IMR-90 (cell line): ENCODE measurements around the gene EPO. TPM values are rescaled to one million over a fixed set of nuclear protein-coding genes. Genes with fewer than 3 reads are reported as not detected.

Source experiments
- ATAC-seq: fragments of 200-7000 bp; cut with Tn5 transposase; 2 replicates; pipeline ENCODE4 v1.9.1; 2020; ENCODE audit warnings: low read depth, mild to moderate bottlenecking, moderate library complexity
- BruUV-seq: library from RNA; stranded (reverse); fragments of 400-500 nt; replicated peaks from 2 replicates; lab custom pipeline; 2021; lab: Mats Ljungman, UMichigan
- CTCF ChIA-PET: fragments of 300-600 bp; formaldehyde crosslinking; extraction: SDS; loops from one replicate; lab custom pipeline; 2021; ENCODE audit warnings: antibody characterized with exemption; lab: Yijun Ruan, JAX
- POLR2A ChIA-PET: fragments of 300-600 bp; sonication (Branson Sonifier 250); formaldehyde crosslinking; loops from one replicate; lab custom pipeline; 2022; ENCODE audit warnings: antibody characterized with exemption; ENCODE audit not compliant: unreplicated experiment; lab: Charles Lee
- DNase-seq: peaks from one replicate; pipeline ENCODE4 v3.0.0; 2013
- H2AFZ ChIP-seq: replicated peaks from 2 replicates; pipeline ENCODE3; 2013; ENCODE audit warnings: low read length, mild to moderate bottlenecking; ENCODE audit not compliant: poor library complexity
- H2AK5ac ChIP-seq: 2 replicates; pipeline ENCODE4 v1.6.1; 2013; ENCODE audit warnings: low read depth, low read length, inconsistent platforms
- H2AK9ac ChIP-seq: replicated peaks from 2 replicates; pipeline ENCODE3; 2013; ENCODE audit warnings: mild to moderate bottlenecking, low read depth, low read length, moderate library complexity; ENCODE audit not compliant: poor library complexity
- H2BK120ac ChIP-seq: 2 replicates; pipeline ENCODE4 v1.6.1; 2013; ENCODE audit warnings: low read depth, low read length, inconsistent platforms
- H2BK15ac ChIP-seq: 3 replicates; pipeline ENCODE4 v1.6.1; 2013; ENCODE audit warnings: low read depth, low read length, inconsistent platforms
- H2BK20ac ChIP-seq: 2 replicates; pipeline ENCODE4 v1.6.1; 2013; ENCODE audit warnings: low read depth, mild to moderate bottlenecking, inconsistent platforms, low read length, moderate library complexity
- H2BK5ac ChIP-seq: 2 replicates; pipeline ENCODE4 v1.6.1; 2013; ENCODE audit warnings: mild to moderate bottlenecking, low read depth, low read length, inconsistent platforms; ENCODE audit not compliant: poor library complexity, severe bottlenecking
- H3K14ac ChIP-seq: replicated peaks from 2 replicates; pipeline ENCODE4 v1.6.1; 2013; ENCODE audit warnings: low read depth, low read length, inconsistent platforms
- H3K18ac ChIP-seq: 2 replicates; pipeline ENCODE4 v1.6.1; 2013; ENCODE audit warnings: low read depth, low read length, control low read depth
- H3K23ac ChIP-seq: 2 replicates; pipeline ENCODE4 v1.6.1; 2013; ENCODE audit warnings: low read depth, low read length, inconsistent platforms
- H3K27ac ChIP-seq: 2 replicates; pipeline ENCODE4 v1.5.1; 2013; ENCODE audit warnings: mild to moderate bottlenecking, control low read depth, low read length; ENCODE audit not compliant: insufficient read depth
- H3K27me3 ChIP-seq: 2 replicates; pipeline ENCODE4 v1.6.1; 2013; ENCODE audit warnings: low read length; ENCODE audit not compliant: control insufficient read depth, insufficient read depth
- H3K36me3 ChIP-seq: 2 replicates; pipeline ENCODE4 v1.6.1; 2013; ENCODE audit warnings: low read length, mixed read lengths; ENCODE audit not compliant: control insufficient read depth, insufficient read depth
- H3K4ac ChIP-seq: 2 replicates; pipeline ENCODE4 v1.6.1; 2013; ENCODE audit warnings: low read depth, low read length, inconsistent platforms
- H3K4me1 ChIP-seq: 2 replicates; pipeline ENCODE4 v1.6.1; 2013; ENCODE audit warnings: low read length, mixed read lengths; ENCODE audit not compliant: control insufficient read depth, insufficient read depth
- H3K4me2 ChIP-seq: 2 replicates; pipeline ENCODE4 v1.6.1; 2013; ENCODE audit warnings: low read depth, mild to moderate bottlenecking, control low read depth, low read length, moderate library complexity
- H3K4me3 ChIP-seq: 2 replicates; pipeline ENCODE4 v1.5.1; 2013; ENCODE audit warnings: low read depth, mild to moderate bottlenecking, control low read depth, low read length, moderate library complexity; ENCODE audit not compliant: insufficient read depth
- H3K56ac ChIP-seq: 2 replicates; pipeline ENCODE4 v1.6.1; 2013; ENCODE audit warnings: low read length, inconsistent platforms; ENCODE audit not compliant: insufficient read depth; ENCODE audit errors: extremely low read depth
- H3K79me1 ChIP-seq, 2 experiments: 2 replicates each; pipeline ENCODE4 v1.6.1; 2013; ENCODE audit warnings: low read length in 2 of 2, inconsistent platforms in 1 of 2, low read depth in 1 of 2
- H3K9ac ChIP-seq: 2 replicates; pipeline ENCODE4 v1.6.1; 2013; ENCODE audit warnings: low read depth, low read length, control low read depth
- H3K9me1 ChIP-seq: 2 replicates; pipeline ENCODE4 v1.6.1; 2013; ENCODE audit warnings: low read length, inconsistent platforms; ENCODE audit not compliant: insufficient read depth
- H3K9me3 ChIP-seq: 2 replicates; pipeline ENCODE4 v1.6.1; 2013; ENCODE audit warnings: low read length; ENCODE audit not compliant: control insufficient read depth, insufficient read depth
- H4K20me1 ChIP-seq: 2 replicates; pipeline ENCODE4 v1.6.1; 2013; ENCODE audit warnings: low read length, inconsistent platforms; ENCODE audit not compliant: insufficient read depth
- H4K5ac ChIP-seq: 2 replicates; pipeline ENCODE4 v1.6.1; 2013; ENCODE audit warnings: mild to moderate bottlenecking, low read depth, low read length, control low read depth
- H4K8ac ChIP-seq, 2 experiments: 2 replicates each; pipeline ENCODE4 v1.6.1; 2013; ENCODE audit warnings: low read depth in 2 of 2, low read length in 2 of 2, control low read depth in 1 of 2, inconsistent platforms in 1 of 2
- H4K91ac ChIP-seq: 2 replicates; pipeline ENCODE4 v1.6.1; 2013; ENCODE audit warnings: low read depth, low read length, inconsistent platforms; ENCODE audit not compliant: insufficient read depth
- FOS ChIP-seq: fragments of 150-350 bp; IDR thresholded peaks from 2 replicates; pipeline ENCODE4 v1.6.1; 2016; ENCODE audit warnings: low read depth, low read length
- MAFK ChIP-seq: IDR thresholded peaks from 2 replicates; pipeline ENCODE4 v1.6.1; 2012; ENCODE audit warnings: low read depth, low read length, improper control_type of control experiment
- NFE2L2 ChIP-seq: fragments of 150-350 bp; IDR thresholded peaks from 2 replicates; pipeline ENCODE4 v1.6.1; 2016; ENCODE audit warnings: low read depth, mild to moderate bottlenecking, low read length
- WGBS, 2 experiments: methylation state at CpG; one replicate each; pipeline versions ENCODE4 v1.1.5 to v1.1.7; 2013; ENCODE audit warnings: missing lambda C conversion rate in 2 of 2; ENCODE audit not compliant: insufficient read length in 1 of 2; ENCODE audit errors: extremely low coverage in 2 of 2; 5-methylcytosine and 5-hydroxymethylcytosine counted together
- dilution Hi-C: fragments of 300-500 bp; cut with HindIII; formaldehyde crosslinking; loops from one replicate; pipeline ENCODE4 v1.14.3; 2018; ENCODE audit warnings: low sequenced_read_pairs; ENCODE audit not compliant: unreplicated experiment
- in situ Hi-C: fragments of 300-500 bp; cut with MboI; formaldehyde crosslinking; loops from 3 replicates; pipeline ENCODE4 v1.14.3; 2019; ENCODE audit warnings: low sequenced_read_pairs, inconsistent platforms, mixed read lengths
- intact Hi-C: fragments of 100-400 bp; cut with micrococcal nuclease; formaldehyde crosslinking; loops from 2 replicates; pipeline ENCODE4 v1.10.0; 2022
- polyA plus RNA-seq, 3 experiments: library from polyadenylated mRNA; depleted of rRNA; stranded (reverse); fragments of >200 nt; gene quantifications; 2 replicates each; pipeline ENCODE4 v1.2.3, GENCODE V29; 2012; ENCODE audit warnings: low replicate concordance in 1 of 3
- total RNA-seq: library from RNA; depleted of rRNA; stranded (reverse); fragments of >200 nt; gene quantifications from 2 replicates; pipeline ENCODE4 v1.2.3, GENCODE V29; 2012
- TF ChIP-seq, protein P1 (sequence below): conservative IDR thresholded peaks from 2 replicates; pipeline ENCODE4 v1.5.1; 2012; ENCODE audit warnings: mild to moderate bottlenecking, low read depth, low read length, improper control_type of control experiment

EPO gene
- total and polyA plus RNA-seq, 2 of the 4 experiments (the other 2 are of a cell fraction), result not detected

DNA sequence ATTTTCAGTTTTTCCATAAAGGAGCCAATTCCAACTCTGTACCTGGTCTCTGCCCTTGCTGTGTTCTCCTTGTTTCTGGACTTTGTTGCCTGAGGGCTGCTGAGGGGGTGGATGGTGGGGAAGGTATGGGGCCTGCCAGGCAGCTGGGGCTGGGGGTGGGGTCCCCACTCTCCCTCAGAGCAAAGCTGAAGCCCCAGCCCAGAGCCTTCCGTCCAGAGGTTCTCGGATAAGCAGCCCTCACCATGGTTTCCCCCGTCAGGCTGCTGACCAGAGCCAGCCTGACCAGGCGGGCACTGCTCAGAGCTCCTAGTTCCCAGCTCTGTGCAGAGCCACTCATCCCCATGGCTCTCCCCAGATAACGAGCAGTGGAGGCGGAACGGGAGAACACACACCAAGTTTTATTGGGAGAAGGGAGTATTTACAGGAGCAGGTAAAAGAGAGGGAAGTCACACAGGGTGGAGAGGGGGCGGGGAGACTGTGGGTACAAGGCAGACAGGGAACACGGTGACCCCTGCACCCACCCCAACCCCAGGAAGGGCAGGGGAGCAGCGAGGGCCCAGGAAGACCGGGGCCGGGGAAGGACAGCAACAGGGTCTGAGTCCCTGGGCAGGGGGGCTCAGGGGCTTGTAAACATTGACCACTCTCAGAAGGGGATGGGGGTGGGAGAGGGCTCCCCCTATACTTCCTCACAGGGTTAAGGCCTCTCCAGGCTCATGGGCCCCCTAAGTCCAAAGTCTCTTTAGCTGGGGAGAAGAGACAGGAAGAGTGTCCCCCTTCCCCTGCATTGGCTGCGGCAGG lies 40.9 kb upstream of the EPO start:
- H3K79me1 ChIP-seq, result peaks cover 13 to 52% of the 10 kb centered on the region in 2 experiments
- WGBS, 2 experiments, result 100% methylated on average over 3 of the region's 13 CpGs; no CpG with 5 or more reads in 1 of the 2 experiments
- intact Hi-C loops, result no loop called here
- peaks cover 70% of the 10 kb centered on the region for H3K36me3 ChIP-seq
- DNase-seq (no peak), ATAC-seq (no peak)
- in situ Hi-C loops, result loop anchor here (10.0 kb wide), 1 partner anchor 205 kb away; the partner anchor contains the start of gene TSC22D4
- no peak overlapping the region for H3K4me3 ChIP-seq
- no peak overlapping the region for H2AFZ ChIP-seq
- no peak overlapping the region for H3K4ac ChIP-seq
- no peak overlapping the region for H2BK20ac ChIP-seq
- H4K91ac ChIP-seq, result no peak overlapping the region
- H3K27ac ChIP-seq, result no peak overlapping the region
- no peak overlapping the region for H3K56ac ChIP-seq
- H3K23ac ChIP-seq, result no peak overlapping the region
- no peak overlapping the region for H4K5ac ChIP-seq
- H4K8ac ChIP-seq, result no peak overlapping the region
- H4K20me1 ChIP-seq, result peaks cover 58% of the 10 kb centered on the region
- H3K18ac ChIP-seq, result no peak overlapping the region
- no peaks in the 10 kb centered on the region for H3K27me3 ChIP-seq
- BruUV-seq, result no TSS peak
- no peak overlapping the region for H2BK15ac ChIP-seq
- TF ChIP-seq FOS (no peak), MAFK (no peak), NFE2L2 (no peak)
- TF ChIP-seq, protein P1, sequence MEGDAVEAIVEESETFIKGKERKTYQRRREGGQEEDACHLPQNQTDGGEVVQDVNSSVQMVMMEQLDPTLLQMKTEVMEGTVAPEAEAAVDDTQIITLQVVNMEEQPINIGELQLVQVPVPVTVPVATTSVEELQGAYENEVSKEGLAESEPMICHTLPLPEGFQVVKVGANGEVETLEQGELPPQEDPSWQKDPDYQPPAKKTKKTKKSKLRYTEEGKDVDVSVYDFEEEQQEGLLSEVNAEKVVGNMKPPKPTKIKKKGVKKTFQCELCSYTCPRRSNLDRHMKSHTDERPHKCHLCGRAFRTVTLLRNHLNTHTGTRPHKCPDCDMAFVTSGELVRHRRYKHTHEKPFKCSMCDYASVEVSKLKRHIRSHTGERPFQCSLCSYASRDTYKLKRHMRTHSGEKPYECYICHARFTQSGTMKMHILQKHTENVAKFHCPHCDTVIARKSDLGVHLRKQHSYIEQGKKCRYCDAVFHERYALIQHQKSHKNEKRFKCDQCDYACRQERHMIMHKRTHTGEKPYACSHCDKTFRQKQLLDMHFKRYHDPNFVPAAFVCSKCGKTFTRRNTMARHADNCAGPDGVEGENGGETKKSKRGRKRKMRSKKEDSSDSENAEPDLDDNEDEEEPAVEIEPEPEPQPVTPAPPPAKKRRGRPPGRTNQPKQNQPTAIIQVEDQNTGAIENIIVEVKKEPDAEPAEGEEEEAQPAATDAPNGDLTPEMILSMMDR, result no peak
- no peaks in the 10 kb centered on the region for H3K9me1 ChIP-seq
- H3K4me1 ChIP-seq, result peaks cover 9% of the 10 kb centered on the region
- dilution Hi-C loops, result no loop called here
- no peak overlapping the region for H3K9ac ChIP-seq
- no peak overlapping the region for H2AK9ac ChIP-seq
- CTCF ChIA-PET, result no interaction called here
- no peak overlapping the region for H2AK5ac ChIP-seq
- no peaks in the 10 kb centered on the region for H3K9me3 ChIP-seq
- H2BK5ac ChIP-seq, result no peak overlapping the region
- no peak overlapping the region for H2BK120ac ChIP-seq
- POLR2A ChIA-PET, result no interaction called here
- H3K4me2 ChIP-seq, result no peak overlapping the region
- no peak overlapping the region for H3K14ac ChIP-seq
